Measurements from ENCODE around the gene CDH23. TPM values are rescaled to one million over a fixed set of nuclear protein-coding genes. Genes with fewer than 3 reads are reported as not detected.

Gene CDH23
- total RNA-seq, 1 donor, result 0.36 TPM

GRCh38 chr10:71533936-71534335 lies 137.2 kb downstream of the CDH23 start:
- peak; percentile 83 for DNase-seq (ENCODE audit: insufficient read length, low spot score, missing footprints)
- H3K4me3 ChIP-seq (ENCODE audit: insufficient read depth, low read length), result no peak overlapping the region
- no peak overlapping the region for H3K4me2 ChIP-seq (ENCODE audit: insufficient read depth, low read length)
- H3K36me3 ChIP-seq (ENCODE audit: insufficient read depth, low read length), result no peaks in the 10 kb centered on the region
- H3K4me1 ChIP-seq (ENCODE audit: insufficient read depth, low read length), result no peaks in the 10 kb centered on the region
- H3K27me3 ChIP-seq (ENCODE audit: insufficient read depth, low read length), result peaks cover 5% of the 10 kb centered on the region
- no peak for TF ChIP-seq CTCF (IDR thresholded peaks at IDR 0.05; ENCODE audit: extremely low read depth, low read depth, low read length)
- no peak overlapping the region for H2AFZ ChIP-seq (ENCODE audit: low read length)
- H4K20me1 ChIP-seq (ENCODE audit: insufficient read depth, low read length), result no peaks in the 10 kb centered on the region
- no peak overlapping the region for H3K27ac ChIP-seq (ENCODE audit: low read depth, low read length)
- no peaks in the 10 kb centered on the region for H3K79me2 ChIP-seq (ENCODE audit: insufficient read depth, low read length)
- no peaks in the 10 kb centered on the region for H3K9me3 ChIP-seq (ENCODE audit: low read depth, low read length)

- Histone ChIP-seq H3K4me2 (ENCODE audit: insufficient read depth, low read length) (no peak overlapping the region), H3K27me3 (ENCODE audit: insufficient read depth, low read length) (peaks cover 5% of the 10 kb centered on the region), H3K27ac (ENCODE audit: low read depth, low read length) (no peak overlapping the region), H3K4me1 (ENCODE audit: insufficient read depth, low read length) (no peaks in the 10 kb centered on the region), H3K79me2 (ENCODE audit: insufficient read depth, low read length) (no peaks in the 10 kb centered on the region), H3K4me3 (ENCODE audit: insufficient read depth, low read length) (no peak overlapping the region), H4K20me1 (ENCODE audit: insufficient read depth, low read length) (no peaks in the 10 kb centered on the region), H2AFZ (ENCODE audit: low read length) (no peak overlapping the region), H3K36me3 (ENCODE audit: insufficient read depth, low read length) (no peaks in the 10 kb centered on the region), H3K9me3 (ENCODE audit: low read depth, low read length) (no peaks in the 10 kb centered on the region)
- peak; percentile 55 for DNase-seq (ENCODE audit: insufficient read length, low spot score, missing footprints)
- TF ChIP-seq CTCF (IDR thresholded peaks at IDR 0.05; ENCODE audit: extremely low read depth, low read depth, low read length), result no peak
Observed at GRCh38 chr10:71534568-71535194, 138.0 kb downstream of the CDH23 start.

GRCh38 chr10:71536332-71536731 lies 139.6 kb downstream of the CDH23 start:
- TF ChIP-seq CTCF (IDR thresholded peaks at IDR 0.05; ENCODE audit: extremely low read depth, low read depth, low read length), result no peak
- Histone ChIP-seq H3K79me2 (ENCODE audit: insufficient read depth, low read length) (no peaks in the 10 kb centered on the region), H3K9me3 (ENCODE audit: low read depth, low read length) (no peaks in the 10 kb centered on the region), H3K4me1 (ENCODE audit: insufficient read depth, low read length) (no peaks in the 10 kb centered on the region), H3K27me3 (ENCODE audit: insufficient read depth, low read length) (peaks cover 9% of the 10 kb centered on the region), H3K4me3 (ENCODE audit: insufficient read depth, low read length) (no peak overlapping the region), H3K4me2 (ENCODE audit: insufficient read depth, low read length) (no peak overlapping the region), H3K36me3 (ENCODE audit: insufficient read depth, low read length) (no peaks in the 10 kb centered on the region), H3K27ac (ENCODE audit: low read depth, low read length) (no peak overlapping the region), H2AFZ (ENCODE audit: low read length) (no peak overlapping the region), H4K20me1 (ENCODE audit: insufficient read depth, low read length) (no peaks in the 10 kb centered on the region)
- peak; percentile 90 for DNase-seq (ENCODE audit: insufficient read length, low spot score, missing footprints)

GRCh38 chr10:71537125-71537524 lies 140.4 kb downstream of the CDH23 start:
- H2AFZ ChIP-seq (ENCODE audit: low read length), result no peak overlapping the region

More at GRCh38 chr10:71537125-71537524, 140.4 kb downstream of the CDH23 start:
- peaks cover 9% of the 10 kb centered on the region for H3K27me3 ChIP-seq (ENCODE audit: insufficient read depth, low read length)
- H3K4me1 ChIP-seq (ENCODE audit: insufficient read depth, low read length), result no peaks in the 10 kb centered on the region
- H3K4me3 ChIP-seq (ENCODE audit: insufficient read depth, low read length), result no peak overlapping the region
- H4K20me1 ChIP-seq (ENCODE audit: insufficient read depth, low read length), result no peaks in the 10 kb centered on the region
- no peak overlapping the region for H3K27ac ChIP-seq (ENCODE audit: low read depth, low read length)
- H3K4me2 ChIP-seq (ENCODE audit: insufficient read depth, low read length), result no peak overlapping the region
- no peaks in the 10 kb centered on the region for H3K36me3 ChIP-seq (ENCODE audit: insufficient read depth, low read length)
- TF ChIP-seq CTCF (IDR thresholded peaks at IDR 0.05; ENCODE audit: extremely low read depth, low read depth, low read length), result no peak
- no peaks in the 10 kb centered on the region for H3K79me2 ChIP-seq (ENCODE audit: insufficient read depth, low read length)
- no peak for DNase-seq (ENCODE audit: insufficient read length, low spot score, missing footprints)
- H3K9me3 ChIP-seq (ENCODE audit: low read depth, low read length), result no peaks in the 10 kb centered on the region
